ENCODE results near the gene PDF. TPM values are rescaled to one million over a fixed set of nuclear protein-coding genes. Genes with fewer than 3 reads are reported as not detected.
A peak's percentile ranks its signal among the peaks of the same experiment; 100 is the strongest.

Gene PDF
- total and polyA plus RNA-seq, 2 of the 13 experiments (the other 11 are each of a cell fraction or from before 2014, with no cell fraction given) = 12.4 to 48.8 TPM

DNA sequence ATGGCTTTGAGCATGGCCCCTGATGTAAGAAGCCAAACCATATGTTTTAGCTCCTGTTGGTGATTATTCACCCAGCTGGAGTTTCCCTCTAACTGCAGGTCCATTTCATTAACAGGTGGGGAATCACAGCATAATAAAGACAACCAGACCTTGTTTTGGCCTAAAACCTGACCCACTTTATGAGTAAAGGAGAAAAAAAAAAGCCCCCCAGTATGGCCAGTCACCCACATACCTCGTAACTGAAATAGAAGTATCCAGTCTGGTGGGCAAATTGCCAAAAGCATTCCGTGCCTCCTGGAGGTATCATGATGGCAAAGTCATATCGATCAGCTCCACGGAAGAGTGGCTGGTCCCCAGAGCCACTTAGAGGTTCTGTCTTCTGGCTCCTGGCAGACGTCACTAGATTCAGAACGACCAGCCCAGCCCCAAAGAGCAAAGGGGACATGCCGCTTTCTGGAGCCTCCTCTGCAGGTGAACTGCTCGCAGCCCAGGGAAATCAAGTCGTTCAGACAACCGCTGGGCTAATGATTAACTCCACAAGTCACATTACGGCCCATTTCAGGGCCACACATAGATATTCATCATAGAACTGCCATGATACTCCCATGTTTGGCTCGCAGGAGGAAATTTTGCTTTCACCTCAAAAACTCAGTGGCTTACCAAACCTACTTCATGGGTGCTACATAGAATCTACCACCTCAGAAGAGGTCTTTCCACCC is 21.1 kb upstream of the PDF start, which contains the start of gene TMED6 (continued):
- TF ChIP-seq REXO4 (CRISPR knock-in tag; IDR thresholded peaks at IDR 0.05; ENCODE audit: borderline replicate concordance) (no peak), ONECUT2 (CRISPR knock-in tag; IDR thresholded peaks at IDR 0.05) (peak; percentile 47; the same call in 1 of the 2 replicates), REPIN1 (CRISPR knock-in tag; IDR thresholded peaks at IDR 0.05; ENCODE audit: borderline replicate concordance, low read depth) (peak; percentile 55; the same call in 1 of the 2 replicates), ZNF441 (CRISPR knock-in tag; IDR thresholded peaks at IDR 0.05; ENCODE audit: borderline replicate concordance) (0 out of 2 replicates have a peak, but pooled peaks have one; percentile 43), FIP1L1 (IDR thresholded peaks at IDR 0.05; ENCODE audit: borderline replicate concordance, insufficient read depth, low read depth, low read length) (no peak), ARNT2 (CRISPR knock-in tag; IDR thresholded peaks at IDR 0.05; ENCODE audit: low read depth) (0 out of 2 replicates have a peak, but pooled peaks have one; percentile 54), HDAC1 (CRISPR knock-in tag; IDR thresholded peaks at IDR 0.05) (peak; percentile 69), TEAD3 (CRISPR knock-in tag; optimal IDR thresholded peaks at IDR 0.05; ENCODE audit: borderline replicate concordance) (peak; percentile 42), MAZ (IDR thresholded peaks at IDR 0.05; ENCODE audit: borderline replicate concordance, low read depth, low read length) (no peak), MAZ (CRISPR knock-in tag; IDR thresholded peaks at IDR 0.05; ENCODE audit: low read depth) (0 out of 2 replicates have a peak, but pooled peaks have one; percentile 34), ZNF501 (CRISPR knock-in tag; IDR thresholded peaks at IDR 0.05) (peak; percentile 83), POLR2A (IDR thresholded peaks at IDR 0.05; ENCODE audit: insufficient read depth in 1 of 2, low read depth in 2 of 2, low read length in 2 of 2) (peak; percentile 33 to 72; a peak in 2 of 4 replicates), ZMYM4 (CRISPR knock-in tag; IDR thresholded peaks at IDR 0.05) (0 out of 2 replicates have a peak, but pooled peaks have one; percentile 32), MXI1 (IDR thresholded peaks at IDR 0.05; ENCODE audit: borderline replicate concordance, low read depth, low read length) (peak; percentile 33; the same call in 1 of the 3 replicates), ATM (IDR thresholded peaks at IDR 0.05; ENCODE audit: borderline replicate concordance) (no peak), KAT8 (CRISPR knock-in tag; IDR thresholded peaks at IDR 0.05) (peak; percentile 57; the same call in 1 of the 2 replicates), BORCS8-MEF2B (CRISPR knock-in tag; IDR thresholded peaks at IDR 0.05) (peak; percentile 80; the same call in 1 of the 2 replicates), SALL1 (CRISPR knock-in tag; IDR thresholded peaks at IDR 0.05) (peak; percentile 63; the same call in 1 of the 2 replicates)
- TF ChIP-seq, protein P1, sequence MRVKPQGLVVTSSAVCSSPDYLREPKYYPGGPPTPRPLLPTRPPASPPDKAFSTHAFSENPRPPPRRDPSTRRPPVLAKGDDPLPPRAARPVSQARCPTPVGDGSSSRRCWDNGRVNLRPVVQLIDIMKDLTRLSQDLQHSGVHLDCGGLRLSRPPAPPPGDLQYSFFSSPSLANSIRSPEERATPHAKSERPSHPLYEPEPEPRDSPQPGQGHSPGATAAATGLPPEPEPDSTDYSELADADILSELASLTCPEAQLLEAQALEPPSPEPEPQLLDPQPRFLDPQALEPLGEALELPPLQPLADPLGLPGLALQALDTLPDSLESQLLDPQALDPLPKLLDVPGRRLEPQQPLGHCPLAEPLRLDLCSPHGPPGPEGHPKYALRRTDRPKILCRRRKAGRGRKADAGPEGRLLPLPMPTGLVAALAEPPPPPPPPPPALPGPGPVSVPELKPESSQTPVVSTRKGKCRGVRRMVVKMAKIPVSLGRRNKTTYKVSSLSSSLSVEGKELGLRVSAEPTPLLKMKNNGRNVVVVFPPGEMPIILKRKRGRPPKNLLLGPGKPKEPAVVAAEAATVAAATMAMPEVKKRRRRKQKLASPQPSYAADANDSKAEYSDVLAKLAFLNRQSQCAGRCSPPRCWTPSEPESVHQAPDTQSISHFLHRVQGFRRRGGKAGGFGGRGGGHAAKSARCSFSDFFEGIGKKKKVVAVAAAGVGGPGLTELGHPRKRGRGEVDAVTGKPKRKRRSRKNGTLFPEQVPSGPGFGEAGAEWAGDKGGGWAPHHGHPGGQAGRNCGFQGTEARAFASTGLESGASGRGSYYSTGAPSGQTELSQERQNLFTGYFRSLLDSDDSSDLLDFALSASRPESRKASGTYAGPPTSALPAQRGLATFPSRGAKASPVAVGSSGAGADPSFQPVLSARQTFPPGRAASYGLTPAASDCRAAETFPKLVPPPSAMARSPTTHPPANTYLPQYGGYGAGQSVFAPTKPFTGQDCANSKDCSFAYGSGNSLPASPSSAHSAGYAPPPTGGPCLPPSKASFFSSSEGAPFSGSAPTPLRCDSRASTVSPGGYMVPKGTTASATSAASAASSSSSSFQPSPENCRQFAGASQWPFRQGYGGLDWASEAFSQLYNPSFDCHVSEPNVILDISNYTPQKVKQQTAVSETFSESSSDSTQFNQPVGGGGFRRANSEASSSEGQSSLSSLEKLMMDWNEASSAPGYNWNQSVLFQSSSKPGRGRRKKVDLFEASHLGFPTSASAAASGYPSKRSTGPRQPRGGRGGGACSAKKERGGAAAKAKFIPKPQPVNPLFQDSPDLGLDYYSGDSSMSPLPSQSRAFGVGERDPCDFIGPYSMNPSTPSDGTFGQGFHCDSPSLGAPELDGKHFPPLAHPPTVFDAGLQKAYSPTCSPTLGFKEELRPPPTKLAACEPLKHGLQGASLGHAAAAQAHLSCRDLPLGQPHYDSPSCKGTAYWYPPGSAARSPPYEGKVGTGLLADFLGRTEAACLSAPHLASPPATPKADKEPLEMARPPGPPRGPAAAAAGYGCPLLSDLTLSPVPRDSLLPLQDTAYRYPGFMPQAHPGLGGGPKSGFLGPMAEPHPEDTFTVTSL (CRISPR knock-in tag; IDR thresholded peaks at IDR 0.05; ENCODE audit: borderline replicate concordance) = peak; percentile 29; the same call in 1 of the 2 replicates
- TF ChIP-seq, protein P2, sequence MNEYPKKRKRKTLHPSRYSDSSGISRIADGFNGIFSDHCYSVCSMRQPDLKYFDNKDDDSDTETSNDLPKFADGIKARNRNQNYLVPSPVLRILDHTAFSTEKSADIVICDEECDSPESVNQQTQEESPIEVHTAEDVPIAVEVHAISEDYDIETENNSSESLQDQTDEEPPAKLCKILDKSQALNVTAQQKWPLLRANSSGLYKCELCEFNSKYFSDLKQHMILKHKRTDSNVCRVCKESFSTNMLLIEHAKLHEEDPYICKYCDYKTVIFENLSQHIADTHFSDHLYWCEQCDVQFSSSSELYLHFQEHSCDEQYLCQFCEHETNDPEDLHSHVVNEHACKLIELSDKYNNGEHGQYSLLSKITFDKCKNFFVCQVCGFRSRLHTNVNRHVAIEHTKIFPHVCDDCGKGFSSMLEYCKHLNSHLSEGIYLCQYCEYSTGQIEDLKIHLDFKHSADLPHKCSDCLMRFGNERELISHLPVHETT (CRISPR knock-in tag; conservative IDR thresholded peaks at IDR 0.05) = 0 out of 2 replicates have a peak, but pooled peaks have one; percentile 47
- TF ChIP-seq, protein P3, sequence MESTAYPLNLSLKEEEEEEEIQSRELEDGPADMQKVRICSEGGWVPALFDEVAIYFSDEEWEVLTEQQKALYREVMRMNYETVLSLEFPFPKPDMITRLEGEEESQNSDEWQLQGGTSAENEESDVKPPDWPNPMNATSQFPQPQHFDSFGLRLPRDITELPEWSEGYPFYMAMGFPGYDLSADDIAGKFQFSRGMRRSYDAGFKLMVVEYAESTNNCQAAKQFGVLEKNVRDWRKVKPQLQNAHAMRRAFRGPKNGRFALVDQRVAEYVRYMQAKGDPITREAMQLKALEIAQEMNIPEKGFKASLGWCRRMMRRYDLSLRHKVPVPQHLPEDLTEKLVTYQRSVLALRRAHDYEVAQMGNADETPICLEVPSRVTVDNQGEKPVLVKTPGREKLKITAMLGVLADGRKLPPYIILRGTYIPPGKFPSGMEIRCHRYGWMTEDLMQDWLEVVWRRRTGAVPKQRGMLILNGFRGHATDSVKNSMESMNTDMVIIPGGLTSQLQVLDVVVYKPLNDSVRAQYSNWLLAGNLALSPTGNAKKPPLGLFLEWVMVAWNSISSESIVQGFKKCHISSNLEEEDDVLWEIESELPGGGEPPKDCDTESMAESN (CRISPR knock-in tag; conservative IDR thresholded peaks at IDR 0.05) = peak; percentile 44; the same call in 1 of the 2 replicates
